HG03575 (cell line): Measurements from ENCODE around the gene CLDN11.

ENCODE experiments used
- ATAC-seq: cut with Tn5 transposase; IDR thresholded peaks from one replicate; pipeline ENCODE4 v1.9.1; 2021; ENCODE audit not compliant: unreplicated experiment, insufficient number of reproducible peaks, low FRiP score; ENCODE audit errors: extremely low read depth

The CLDN11 gene

GRCh38 chr3:170465955-170466354 lies 47.3 kb downstream of the CLDN11 start:
- no peak for ATAC-seq

DNA sequence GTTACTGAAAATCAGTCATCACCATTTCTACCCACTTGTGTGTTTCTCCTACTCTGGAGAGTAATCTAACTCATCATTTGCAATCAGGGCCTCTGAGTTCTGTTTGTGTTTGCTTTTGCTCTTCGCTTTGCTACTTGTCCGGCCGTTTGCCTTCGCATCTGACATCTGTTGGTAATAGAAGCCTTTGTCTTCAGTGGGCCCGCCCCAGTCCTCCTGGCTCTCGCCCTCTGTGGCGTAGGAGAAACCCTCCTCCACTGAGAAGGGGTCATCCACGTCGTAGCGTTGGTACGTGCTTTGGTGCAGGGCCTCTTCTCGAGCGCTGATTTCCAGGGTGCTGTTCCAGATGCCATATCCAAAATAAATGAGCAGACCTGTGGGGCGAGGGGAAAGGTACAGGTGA lies 48.3 kb downstream of the CLDN11 start:
- ATAC-seq = no peak

- no peak for ATAC-seq
Observed at GRCh38 chr3:170467571-170468147, 49.0 kb downstream of the CLDN11 start.

DNA sequence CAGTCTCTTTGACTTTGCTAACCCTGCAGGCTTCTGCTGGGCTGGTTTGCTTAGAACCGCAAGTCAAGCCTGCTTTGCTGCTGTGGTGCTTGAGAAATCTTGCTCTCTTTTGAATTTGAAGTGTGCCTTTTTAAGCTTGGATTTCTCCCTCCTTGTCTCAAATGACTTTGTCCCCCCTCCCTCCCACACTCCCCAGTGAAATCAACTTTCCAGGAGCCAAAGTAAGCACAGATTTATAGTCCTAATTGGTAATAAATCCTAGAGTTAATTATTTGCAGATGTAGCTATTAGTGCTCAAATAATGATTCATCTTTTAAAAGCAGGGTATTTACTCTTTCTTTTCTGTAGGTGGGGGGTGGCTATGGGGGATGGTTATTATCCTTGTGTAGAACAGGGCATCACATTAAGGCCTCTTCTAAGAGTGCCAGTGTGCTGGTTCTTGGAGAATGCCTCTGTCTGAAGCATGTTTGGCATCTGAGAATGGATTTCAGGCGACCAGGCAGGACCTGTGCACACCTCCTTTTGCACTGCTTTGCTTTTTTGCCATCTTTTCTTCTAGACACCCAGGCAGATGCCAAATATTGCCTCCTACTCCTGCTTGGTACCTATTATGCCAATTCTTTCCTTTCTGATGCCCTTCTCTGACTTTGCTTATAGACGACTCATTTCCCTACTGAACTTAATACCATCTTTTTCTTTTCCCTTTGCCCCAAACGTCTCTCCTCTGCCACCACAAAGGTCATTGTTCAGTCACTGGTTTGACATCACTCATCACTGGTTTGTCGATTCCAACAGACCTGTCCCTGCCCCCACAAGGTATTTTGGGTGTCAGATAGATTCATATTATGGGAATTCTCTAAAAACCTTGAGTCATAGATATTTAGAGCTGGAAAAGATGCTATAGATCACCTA lies 50.7 kb downstream of the CLDN11 start:
- no peak for ATAC-seq

- no peak for ATAC-seq
Observed at GRCh38 chr3:170470063-170471016, 51.7 kb downstream of the CLDN11 start.

DNA sequence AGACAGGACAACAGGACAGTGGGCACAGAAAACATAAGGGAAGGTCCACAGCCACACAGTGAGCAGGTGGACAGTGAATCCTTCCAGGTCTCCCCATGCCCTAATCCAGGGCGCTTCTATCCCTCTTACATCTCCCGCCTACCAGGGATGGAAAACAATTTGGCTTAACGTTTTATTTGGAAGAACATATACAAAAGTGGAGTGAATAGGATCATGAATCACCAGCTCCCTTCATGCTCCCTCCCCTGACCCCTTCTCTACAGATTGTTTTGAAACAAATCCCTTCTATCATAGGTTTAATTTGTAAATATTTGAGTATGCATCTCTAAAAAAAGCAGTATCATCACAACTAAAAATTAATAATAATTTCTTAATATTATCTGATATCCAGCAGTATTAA lies 52.5 kb downstream of the CLDN11 start:
- no peak for ATAC-seq

DNA sequence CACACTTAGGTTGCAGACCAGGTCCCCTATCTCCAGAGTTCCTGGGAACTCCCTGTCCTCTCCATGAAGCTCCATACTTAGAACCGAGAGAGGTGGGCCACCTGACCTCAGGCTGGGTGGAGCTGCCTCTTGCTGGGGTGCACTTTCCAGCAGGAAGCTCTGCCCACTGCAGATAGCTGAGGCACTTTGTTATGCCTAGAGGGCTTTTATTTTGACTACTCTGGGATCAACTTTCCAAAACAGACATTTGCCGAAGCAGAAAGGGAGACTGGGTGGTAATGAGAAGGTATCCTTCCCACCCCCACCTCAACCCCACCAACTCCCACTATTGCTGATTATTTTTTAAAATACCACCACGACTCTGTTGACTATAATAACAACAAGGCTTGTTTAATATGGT lies 54.7 kb downstream of the CLDN11 start:
- ATAC-seq = no peak

DNA sequence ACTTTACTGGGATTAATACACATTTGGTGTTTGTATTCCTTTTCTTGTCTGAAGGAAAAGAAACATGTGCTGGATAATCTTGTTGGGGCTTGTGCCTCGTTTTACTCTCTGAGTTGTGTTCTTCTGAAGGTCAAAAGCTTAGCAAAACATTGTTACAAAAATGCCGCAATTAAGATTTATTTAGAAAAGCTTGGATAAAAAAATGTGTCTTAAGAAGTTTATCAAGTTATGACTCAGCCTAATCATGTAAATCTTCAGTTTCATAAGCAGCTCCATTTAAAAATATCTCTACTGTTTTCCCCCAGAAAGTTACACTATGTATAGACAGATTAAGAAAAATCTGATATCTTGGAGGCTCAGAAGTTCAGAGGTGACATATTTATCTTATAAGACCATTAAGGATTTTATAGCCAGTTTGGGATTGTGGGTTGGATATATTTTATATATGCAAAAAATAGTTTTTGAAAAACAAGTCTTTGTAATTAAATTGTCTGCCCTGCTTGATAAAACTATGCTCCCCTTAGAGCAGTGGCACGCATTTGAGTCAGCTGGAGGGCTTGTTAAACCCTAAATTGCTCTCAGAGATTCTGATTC lies 56.5 kb downstream of the CLDN11 start:
- no peak for ATAC-seq

DNA sequence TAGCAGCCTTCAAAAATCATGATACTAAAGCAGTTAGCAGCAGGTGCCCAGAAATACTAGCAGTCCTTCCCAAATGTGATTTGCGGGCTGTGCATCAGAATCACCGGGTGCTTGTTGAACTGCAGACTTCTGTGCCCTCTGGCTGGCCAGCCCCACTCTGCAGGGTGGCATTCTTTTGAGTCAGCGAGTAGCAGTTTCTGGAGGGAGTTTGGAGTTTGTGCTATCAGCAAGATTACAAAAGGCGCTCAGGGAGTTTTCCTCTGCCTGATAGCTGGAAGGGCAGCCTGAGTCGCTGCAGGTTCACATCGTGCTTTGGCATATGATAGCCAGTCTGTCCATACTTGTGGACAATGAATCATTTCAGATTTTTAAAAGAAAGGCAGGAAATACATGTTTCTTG lies 57.6 kb downstream of the CLDN11 start:
- ATAC-seq = no peak

GRCh38 chr3:170477395-170477794 lies 58.7 kb downstream of the CLDN11 start:
- ATAC-seq = no peak

DNA sequence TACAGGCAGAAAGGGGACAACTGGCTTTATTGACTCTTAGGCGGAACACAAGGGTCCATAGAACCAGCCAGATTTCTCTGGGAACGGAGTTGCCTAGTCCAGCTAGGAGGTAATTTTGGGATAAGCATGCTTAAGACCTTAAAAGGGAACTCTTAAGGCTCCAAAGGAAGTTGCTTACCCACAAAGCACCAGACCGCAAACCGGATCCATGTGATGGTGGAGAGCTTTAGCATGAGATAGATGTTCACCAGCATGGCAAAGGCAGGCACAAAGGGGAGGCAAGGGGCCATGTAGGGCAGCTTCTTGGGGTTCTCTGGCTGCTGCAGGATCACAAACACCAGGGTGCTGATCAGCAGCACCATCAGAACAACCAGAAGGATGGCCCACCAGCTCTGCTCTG lies 61.4 kb downstream of the CLDN11 start:
- ATAC-seq = no peak

GRCh38 chr3:170482199-170482598 lies 63.5 kb downstream of the CLDN11 start:
- ATAC-seq = no peak

DNA sequence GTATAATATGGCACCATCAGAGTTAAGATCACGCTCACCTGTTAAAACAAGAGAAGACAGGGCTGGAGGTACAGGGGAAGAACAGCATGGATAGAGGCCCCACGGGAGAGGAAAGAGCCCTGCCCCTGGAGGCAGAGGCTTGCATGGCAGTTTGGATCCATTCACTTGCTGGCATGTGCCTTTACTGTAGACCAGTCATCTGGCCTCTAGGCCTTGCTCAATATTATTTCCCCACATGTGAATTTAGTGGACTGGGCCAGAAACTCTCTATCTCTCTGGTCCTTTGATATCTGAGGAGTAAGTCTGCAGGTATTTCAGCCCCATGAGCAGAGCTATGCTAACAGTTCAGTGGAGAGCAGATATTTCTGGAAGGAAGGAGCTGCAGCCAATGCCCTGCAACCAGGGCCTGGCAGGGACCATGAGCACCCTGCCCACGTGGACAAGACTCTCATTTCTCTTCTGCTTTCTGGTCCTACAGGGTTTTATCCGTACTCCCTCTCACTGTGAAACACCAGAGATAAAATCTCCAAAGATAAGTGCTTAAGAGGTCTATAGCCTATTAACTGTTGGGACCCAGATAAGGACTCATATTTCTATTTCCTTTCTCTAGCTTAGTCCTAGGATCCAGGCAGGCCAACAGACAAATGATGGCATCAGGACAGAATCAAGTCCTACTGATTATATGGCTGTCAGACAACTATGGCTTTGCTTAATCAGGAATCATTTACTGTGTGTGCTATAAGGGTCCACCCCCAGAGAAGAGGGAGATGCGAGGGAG lies 65.0 kb downstream of the CLDN11 start:
- ATAC-seq = no peak
